HG03159 (cell line): ENCODE measurements around the gene CRYGC.

ENCODE experiments used
- ATAC-seq: cut with Tn5 transposase; IDR thresholded peaks from one replicate; pipeline ENCODE4 v1.9.1; 2021; ENCODE audit warnings: mild to moderate bottlenecking, moderate library complexity; ENCODE audit not compliant: unreplicated experiment

Gene CRYGC

GRCh38 chr2:208097801-208098200, 31.8 kb downstream of the CRYGC start:
- ATAC-seq = no peak

- no peak for ATAC-seq
Measured at GRCh38 chr2:208097313-208097712, 32.3 kb downstream of the CRYGC start.

- ATAC-seq = no peak
Measured at GRCh38 chr2:208096080-208096479, 33.5 kb downstream of the CRYGC start.

- no peak for ATAC-seq
Measured at GRCh38 chr2:208093128-208093527, 36.5 kb downstream of the CRYGC start.

- no peak for ATAC-seq
Measured at GRCh38 chr2:208092093-208092832, 37.4 kb downstream of the CRYGC start.

GRCh38 chr2:208090420-208090819, 39.2 kb downstream of the CRYGC start:
- ATAC-seq = no peak

GRCh38 chr2:208086029-208086428, 43.6 kb downstream of the CRYGC start:
- no peak for ATAC-seq

GRCh38 chr2:208083807-208084206, 45.8 kb downstream of the CRYGC start:
- ATAC-seq = no peak
